Measurements from ENCODE around the gene METRNL. TPM values are rescaled to one million over a fixed set of nuclear protein-coding genes. Genes with fewer than 3 reads are reported as not detected.
"Not testable (repeated sequence)": the region's sequence is repeated elsewhere in the genome, so short reads cannot be mapped to it uniquely, and the experiment has no call there.

Gene METRNL
- polyA plus RNA-seq, 3 donors: 23.5 to 134 (median 93.3) TPM

GRCh38 chr17:83109793-83110645 is 30.6 kb downstream of the METRNL start:
- 34 to 38% (median 35%) methylated on average over 37 of the region's 37 CpGs for WGBS, 3 donors
- peak overlapping the region; percentile 65 for H3K27ac ChIP-seq (ENCODE audit: low read depth, low read length)

- WGBS, 3 donors: 32 to 41% (median 39%) methylated on average over 16 of the region's 16 CpGs
- H3K27ac ChIP-seq (ENCODE audit: low read depth, low read length): no peak overlapping the region
Observed at GRCh38 chr17:83110735-83111134, 31.3 kb downstream of the METRNL start.

- 80 to 90% (median 89%) methylated on average over 35 of the region's 35 CpGs for WGBS, 3 donors
- no peak overlapping the region for H3K27ac ChIP-seq (ENCODE audit: low read depth, low read length)
Observed at GRCh38 chr17:83111516-83112282, 32.3 kb downstream of the METRNL start.

- H3K27ac ChIP-seq (ENCODE audit: low read depth, low read length): no peak overlapping the region
- 88 to 94% (median 92%) methylated on average over 11 of the region's 11 CpGs for WGBS, 3 donors
Observed at GRCh38 chr17:83113381-83113780, 34.0 kb downstream of the METRNL start.

GRCh38 chr17:83113792-83114191 is 34.4 kb downstream of the METRNL start:
- no peak overlapping the region for H3K27ac ChIP-seq (ENCODE audit: low read depth, low read length)
- WGBS, 3 donors: 94 to 96% (median 94%) methylated on average over 22 of the region's 22 CpGs

DNA sequence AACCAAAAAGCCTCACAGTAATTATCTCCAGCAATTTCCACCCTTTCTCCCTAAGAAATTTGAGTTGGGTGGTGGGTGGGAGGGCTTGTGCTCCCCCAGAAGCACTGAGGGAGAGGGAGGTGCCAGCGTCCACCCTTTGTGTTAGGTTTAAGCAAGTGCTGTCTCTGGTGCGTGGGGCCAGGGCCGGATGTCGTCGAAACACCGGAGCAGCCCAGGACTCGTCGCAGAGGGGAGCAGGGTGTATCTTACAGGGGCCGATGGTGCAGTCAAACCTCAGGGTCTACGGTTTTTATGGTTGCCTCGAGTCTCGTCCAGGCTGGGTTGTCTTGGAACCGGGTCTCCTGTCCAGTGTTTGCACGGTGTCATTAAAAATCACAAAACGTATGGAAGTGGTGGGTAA is 35.3 kb downstream of the METRNL start:
- no peak overlapping the region for H3K27ac ChIP-seq (ENCODE audit: low read depth, low read length)
- WGBS, 3 donors: 88 to 95% (median 91%) methylated on average over 15 of the region's 15 CpGs

DNA sequence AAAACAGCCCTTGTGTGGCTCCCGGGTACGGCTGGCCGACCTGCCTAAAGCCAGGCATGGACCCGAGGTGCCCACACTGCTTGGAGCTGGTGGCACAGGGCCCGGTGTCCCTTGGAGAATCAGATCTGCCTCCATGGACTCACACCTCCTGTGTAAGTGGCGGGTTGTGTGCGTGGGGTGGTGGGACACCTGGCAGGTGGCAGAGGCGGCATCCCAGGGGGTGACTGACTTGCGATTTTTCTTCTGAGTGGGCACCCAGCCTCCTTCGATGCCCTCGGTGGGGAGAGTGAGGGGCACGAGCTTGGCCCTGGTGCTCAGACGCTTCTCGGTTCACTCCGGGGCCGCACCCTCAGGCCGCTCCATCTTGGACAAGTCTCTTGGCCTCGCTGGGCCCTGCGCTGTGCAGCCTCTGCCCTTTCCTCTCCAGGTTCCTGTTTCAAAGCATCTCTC is 35.8 kb downstream of the METRNL start:
- WGBS, 3 donors: 88 to 93% (median 93%) methylated on average over 19 of the region's 19 CpGs
- H3K27ac ChIP-seq (ENCODE audit: low read depth, low read length): no peak overlapping the region

DNA sequence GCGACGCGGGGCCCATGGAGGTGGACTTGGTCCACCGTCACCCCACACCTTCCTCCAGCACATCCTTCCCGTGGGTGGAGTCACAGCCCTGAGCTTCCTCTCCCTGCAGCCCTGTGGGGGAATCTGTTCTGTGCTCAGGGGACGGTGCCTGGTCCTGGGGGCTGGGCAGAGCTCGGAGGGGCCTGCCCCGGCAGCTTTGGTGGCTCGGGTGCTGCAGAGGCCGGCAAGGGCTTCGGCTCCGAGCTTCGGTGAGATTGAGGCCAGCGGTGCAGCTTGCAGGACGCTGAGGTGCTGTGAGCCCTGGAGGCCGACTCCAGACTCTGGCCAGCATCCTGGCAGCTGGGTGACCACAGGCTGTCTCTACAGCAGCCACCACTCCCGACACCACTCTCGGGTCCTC is 36.4 kb downstream of the METRNL start:
- WGBS, 3 donors: 74 to 81% (median 76%) methylated on average over 16 to 18 of the region's 18 CpGs

DNA sequence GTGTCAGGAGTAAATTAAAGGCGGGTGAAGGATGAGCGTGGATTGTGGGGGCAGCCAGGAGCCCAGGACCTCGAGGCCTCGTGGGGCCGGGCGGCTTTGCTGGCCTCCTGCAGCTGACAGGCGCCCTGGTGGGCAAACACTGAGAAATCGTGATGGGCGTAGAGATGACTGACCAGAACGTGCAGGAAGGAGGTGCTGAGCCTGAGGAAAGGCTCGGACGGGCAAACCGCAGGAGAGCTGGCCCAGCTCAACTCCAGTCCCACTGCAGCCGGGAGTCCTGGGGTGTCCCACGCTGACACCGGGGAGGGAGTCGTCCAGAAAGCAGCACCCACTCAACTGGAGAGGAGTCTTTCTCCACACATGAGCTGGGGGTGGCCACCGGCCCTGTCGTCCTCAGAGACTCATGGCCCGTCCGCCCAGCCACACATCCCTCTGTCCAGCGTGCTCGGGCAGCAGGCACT is 36.9 kb downstream of the METRNL start:
- WGBS, 3 donors: 86 to 95% (median 95%) methylated on average over 23 of the region's 23 CpGs
- H3K27ac ChIP-seq (ENCODE audit: low read depth, low read length): no peak overlapping the region

More for the DNA sequence above, 36.4 kb downstream of the METRNL start:
- no peak overlapping the region for H3K27ac ChIP-seq (ENCODE audit: low read depth, low read length)

- 92 to 94% (median 93%) methylated on average over 21 of the region's 21 CpGs for WGBS, 3 donors
- no peak overlapping the region for H3K27ac ChIP-seq (ENCODE audit: low read depth, low read length)
Observed at GRCh38 chr17:83116783-83117555, 37.6 kb downstream of the METRNL start.

- 61 to 76% (median 63%) methylated on average over 5 of the region's 5 CpGs for WGBS, 3 donors
- H3K27ac ChIP-seq (ENCODE audit: low read depth, low read length): no peak overlapping the region
Observed at GRCh38 chr17:83117583-83117982, 38.2 kb downstream of the METRNL start.

DNA sequence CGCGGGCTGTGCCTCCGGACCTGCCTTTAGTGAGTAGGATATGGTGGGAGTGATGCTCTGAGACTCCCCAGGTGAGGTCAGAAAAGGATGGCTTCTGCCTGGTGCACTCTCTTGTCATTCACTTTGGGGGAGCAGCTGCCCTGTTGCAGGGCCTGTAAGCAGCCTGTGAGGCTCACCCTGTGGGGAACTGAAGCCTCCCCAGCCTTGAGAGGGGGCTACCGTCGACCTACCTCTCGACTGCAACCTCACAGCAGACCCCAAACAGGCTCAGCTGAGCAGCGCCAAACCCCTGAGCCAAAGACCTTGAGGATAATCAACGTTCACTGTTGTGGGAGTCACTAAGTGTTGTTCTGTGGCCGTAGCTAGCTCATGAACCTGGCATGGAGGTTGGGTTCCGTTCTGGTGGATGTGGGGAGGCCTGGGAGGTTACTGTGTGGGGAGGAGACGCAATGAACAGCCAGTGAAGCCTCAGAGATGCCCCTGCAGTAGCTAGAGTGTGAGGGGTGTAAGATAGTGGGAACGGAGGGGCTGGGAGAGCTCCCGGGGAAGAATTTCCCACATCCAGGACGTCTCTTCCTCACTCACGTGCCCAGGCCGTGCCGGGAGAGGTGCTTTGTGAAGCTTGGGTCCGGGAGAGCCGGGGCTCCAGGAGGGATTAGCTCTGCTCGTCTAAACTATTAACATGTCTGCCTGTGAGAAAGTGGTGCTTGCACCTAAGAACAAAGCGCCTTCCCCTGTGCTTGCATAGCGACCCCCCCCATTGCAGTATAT is 38.8 kb downstream of the METRNL start:
- WGBS, 3 donors: 80 to 87% (median 86%) methylated on average over 22 of the region's 22 CpGs
- no peak overlapping the region for H3K27ac ChIP-seq (ENCODE audit: low read depth, low read length)

- H3K27ac ChIP-seq (ENCODE audit: low read depth, low read length): no peak overlapping the region
- 44 to 68% (median 46%) methylated on average over 24 of the region's 25 CpGs for WGBS, 3 donors
Observed at GRCh38 chr17:83119987-83120864, 40.8 kb downstream of the METRNL start.

GRCh38 chr17:83121473-83121872 is 42.1 kb downstream of the METRNL start:
- 64 to 79% (median 76%) methylated on average over 11 to 12 of the region's 12 CpGs for WGBS, 3 donors
- H3K27ac ChIP-seq (ENCODE audit: low read depth, low read length): not testable (repeated sequence)

- no peak overlapping the region for H3K27ac ChIP-seq (ENCODE audit: low read depth, low read length)
- 75 to 81% (median 77%) methylated on average over 26 of the region's 26 CpGs for WGBS, 3 donors
Observed at GRCh38 chr17:83121921-83122820, 42.8 kb downstream of the METRNL start.

GRCh38 chr17:83122834-83123233 is 43.4 kb downstream of the METRNL start:
- 75 to 87% (median 83%) methylated on average over 16 of the region's 16 CpGs for WGBS, 3 donors
- no peak overlapping the region for H3K27ac ChIP-seq (ENCODE audit: low read depth, low read length)

All from adipose tissue (tissue), 3 donors.